HepG2 (cell line): ENCODE data around the gene CCL4L2. TPM values are rescaled to one million over a fixed set of nuclear protein-coding genes. Genes with fewer than 3 reads are reported as not detected.
A peak's percentile ranks its signal among the peaks of the same experiment; 100 is the strongest.

Experiments
- ATAC-seq: fragments of 200-7000 bp; cut with Tn5 transposase; 3 replicates; pipeline ENCODE4 v1.9.1; 2020; ENCODE audit warnings: mild to moderate bottlenecking, moderate library complexity
- BruUV-seq: library from RNA; stranded (reverse); fragments of 400-500 nt; replicated peaks from 2 replicates; lab custom pipeline; 2021; lab: Mats Ljungman, UMichigan
- CTCF ChIA-PET: fragments of 300-600 bp; formaldehyde crosslinking; extraction: SDS; loops from one replicate; lab custom pipeline; 2021; ENCODE audit warnings: low total read pairs, inconsistent platforms, low intra/inter-chr PET ratio; lab: Yijun Ruan, JAX
- POLR2A ChIA-PET: fragments of 350-600 bp; sonication (Branson Sonifier 250); formaldehyde crosslinking; loops from one replicate; lab custom pipeline; 2020; ENCODE audit warnings: antibody characterized with exemption, inconsistent platforms; lab: Yijun Ruan, JAX
- DNase-seq: peaks from one replicate; pipeline ENCODE4 v3.0.0-alpha.2; 2015; ENCODE audit warnings: low spot score
- FAIRE-seq: peaks from 3 replicates; lab custom pipeline; 2011; peaks lifted over from hg19 to GRCh38; lab: Jason Lieb, UNC
- H2AFZ ChIP-seq: one replicate; pipeline ENCODE4 v1.6.1; 2011; ENCODE audit warnings: low read length, inconsistent platforms
- H3K27ac ChIP-seq: fragments of 300-600 bp; 3 replicates; pipeline ENCODE4 v1.8.0; 2011; ENCODE audit warnings: mixed run types, mild to moderate bottlenecking, mixed read lengths, low read length, inconsistent platforms; ENCODE audit not compliant: insufficient read depth; ENCODE audit errors: extremely low read length
- H3K27me3 ChIP-seq, 2 experiments: fragments of 200-600 bp in 1 of 2; 2 replicates in 1 of 2; 3 replicates in 1 of 2; pipeline versions ENCODE4 v1.6.0 to v1.8.0; 2011; ENCODE audit warnings: low read length in 2 of 2, mild to moderate bottlenecking in 2 of 2, moderate library complexity in 2 of 2, inconsistent platforms in 1 of 2; ENCODE audit not compliant: insufficient read depth in 2 of 2, control insufficient read depth in 1 of 2
- H3K36me3 ChIP-seq, 2 experiments: fragments of 200-600 bp in 1 of 2; replicated peaks in 1 of 2; 2 replicates in 1 of 2; 3 replicates in 1 of 2; pipeline versions ENCODE4 v1.5.1 to v1.8.0; 2011; ENCODE audit warnings: low read length in 2 of 2, inconsistent platforms in 1 of 2; ENCODE audit not compliant: insufficient read depth in 2 of 2, control insufficient read depth in 1 of 2
- H3K4me1 ChIP-seq: 2 replicates; pipeline ENCODE4 v1.5.1; 2012; ENCODE audit warnings: low read length, inconsistent platforms; ENCODE audit not compliant: insufficient read depth
- H3K4me2 ChIP-seq: 2 replicates; pipeline ENCODE4 v1.6.0; 2011; ENCODE audit warnings: low read depth, low read length, inconsistent platforms
- H3K4me3 ChIP-seq, 3 experiments: fragments of 200-600 bp in 1 of 3; sonication (generic), shearing (Covaris generic) in 1 of 3; replicated peaks in 1 of 3; 2 replicates each; pipeline ENCODE4 v1.5.1; 2011 to 2016; ENCODE audit warnings: low read length in 3 of 3, inconsistent platforms in 2 of 3, low read depth in 2 of 3, mild to moderate bottlenecking in 2 of 3, control low read depth in 1 of 3, mixed read lengths in 1 of 3; ENCODE audit not compliant: insufficient read depth in 1 of 3
- H3K79me2 ChIP-seq: one replicate; pipeline ENCODE4 v1.6.1; 2011; ENCODE audit warnings: low read length, inconsistent platforms; ENCODE audit not compliant: insufficient read depth
- H3K9ac ChIP-seq: 2 replicates; pipeline ENCODE4 v1.6.0; 2011; ENCODE audit warnings: mild to moderate bottlenecking, low read depth, low read length, inconsistent platforms; ENCODE audit not compliant: insufficient read depth
- H3K9me3 ChIP-seq: 2 replicates; pipeline ENCODE4 v1.5.1; 2012; ENCODE audit warnings: mild to moderate bottlenecking, low read length
- H4K20me1 ChIP-seq: 2 replicates; pipeline ENCODE4 v1.6.0; 2011; ENCODE audit warnings: inconsistent platforms, mild to moderate bottlenecking, low read length, moderate library complexity; ENCODE audit not compliant: insufficient read depth
- ATF6 ChIP-seq: sonication (generic); formaldehyde crosslinking; conservative IDR thresholded peaks from 2 replicates; pipeline ENCODE4 v1.4.0; 2020; ENCODE audit warnings: missing genetic modification reagents
- CBX2 ChIP-seq, 2 experiments: fragments of 200-600 bp in 1 of 2; sonication (generic); formaldehyde crosslinking in 1 of 2; IDR thresholded peaks; 2 replicates each; pipeline versions ENCODE4 v1.7.0 to v1.8.1; 2018 to 2022; ENCODE audit warnings: low read depth in 2 of 2, low read length in 1 of 2, mild to moderate bottlenecking in 1 of 2, missing genetic modification reagents in 1 of 2
- DR1 ChIP-seq: sonication (generic); formaldehyde crosslinking; IDR thresholded peaks from 2 replicates; pipeline ENCODE4 v1.8.0; 2021; ENCODE audit warnings: mild to moderate bottlenecking, missing genetic modification reagents, inconsistent platforms
- EEA1 ChIP-seq: sonication (generic); formaldehyde crosslinking; IDR thresholded peaks from 2 replicates; pipeline ENCODE4 v1.5.1; 2020; ENCODE audit warnings: mild to moderate bottlenecking, missing genetic modification reagents, borderline replicate concordance
- ESRRA ChIP-seq: sonication (generic); formaldehyde crosslinking; IDR thresholded peaks from 2 replicates; pipeline ENCODE4 v1.5.1; 2020; ENCODE audit warnings: mild to moderate bottlenecking, low read depth, missing genetic modification reagents
- HNRNPLL ChIP-seq: fragments of 200-400 bp; formaldehyde crosslinking; IDR thresholded peaks from 2 replicates; pipeline ENCODE4 v1.6.1; 2017; ENCODE audit warnings: mild to moderate bottlenecking, low read depth, low read length; ENCODE audit not compliant: poor library complexity, severe bottlenecking
- RNF219 ChIP-seq: sonication (generic); formaldehyde crosslinking; IDR thresholded peaks from 2 replicates; pipeline ENCODE4 v1.5.0; 2020; ENCODE audit warnings: mild to moderate bottlenecking, missing genetic modification reagents
- SMAD3 ChIP-seq: sonication (generic); formaldehyde crosslinking; IDR thresholded peaks from 2 replicates; pipeline ENCODE4 v1.4.0; 2020; ENCODE audit warnings: missing genetic modification reagents
- ZBTB14 ChIP-seq: sonication (generic); formaldehyde crosslinking; IDR thresholded peaks from 2 replicates; pipeline ENCODE4 v1.4.0; 2020; ENCODE audit warnings: missing genetic modification reagents
- ZNF20 ChIP-seq: sonication (generic); formaldehyde crosslinking; IDR thresholded peaks from 2 replicates; pipeline ENCODE4 v1.4.0; 2020; ENCODE audit warnings: mild to moderate bottlenecking, moderate library complexity, missing genetic modification reagents
- ZNF430 ChIP-seq: sonication (generic); formaldehyde crosslinking; IDR thresholded peaks from 2 replicates; pipeline ENCODE4 v1.9.0; 2021; ENCODE audit warnings: mild to moderate bottlenecking, missing genetic modification reagents
- ZNF432 ChIP-seq: sonication (generic); formaldehyde crosslinking; IDR thresholded peaks from 2 replicates; pipeline ENCODE4 v1.5.0; 2020; ENCODE audit warnings: missing genetic modification reagents, mild to moderate bottlenecking, borderline replicate concordance
- ZNF768 ChIP-seq: sonication (generic); formaldehyde crosslinking; IDR thresholded peaks from 2 replicates; pipeline ENCODE4 v1.4.0; 2020; ENCODE audit warnings: missing genetic modification reagents
- ZNF788 ChIP-seq: sonication (generic); formaldehyde crosslinking; IDR thresholded peaks from 2 replicates; pipeline ENCODE4 v1.5.0; 2020; ENCODE audit warnings: mild to moderate bottlenecking, missing genetic modification reagents, borderline replicate concordance
- WGBS: methylation state at CpG from one replicate; pipeline ENCODE4 v1.1.6; 2017; ENCODE audit warnings: low lambda C conversion rate; 5-methylcytosine and 5-hydroxymethylcytosine counted together
- in situ Hi-C: cut with HindIII; loops from 2 replicates; pipeline ENCODE4 v1.10.0; 2017; ENCODE audit warnings: low pct_unique_long_range_greater_than_20kb; ENCODE audit not compliant: extremely low pct_ligation_motif_present
- intact Hi-C: fragments of 100-400 bp; cut with micrococcal nuclease; formaldehyde crosslinking; loops from one replicate; pipeline ENCODE4 v1.10.0; 2022; ENCODE audit not compliant: unreplicated experiment
- polyA plus RNA-seq, 8 experiments: library from polyadenylated mRNA; depleted of rRNA in 3 of 8; stranded (reverse) in 7 of 8; unstranded in 1 of 8; fragments of >200 nt; fragmentation: Illumina TruSeq in 4 of 8; extraction: Trizol in 4 of 8; gene quantifications; 2 replicates each; pipeline versions ENCODE4 v1.2.1 to v1.2.3, GENCODE V29; 2011 to 2016; ENCODE audit warnings: low read depth in 4 of 8, missing spikeins in 1 of 8, mixed read lengths in 1 of 8; ENCODE audit not compliant: insufficient read depth in 1 of 8
- total RNA-seq, 5 experiments: library from RNA; depleted of rRNA; stranded (reverse); fragments of >200 nt; fragmentation: Illumina TruSeq; extraction: Trizol; gene quantifications; 2 replicates each; pipeline ENCODE4 v1.2.3, GENCODE V29; 2016; ENCODE audit warnings: low read depth in 1 of 5

Gene CCL4L2
- total and polyA plus RNA-seq, 2 of the 13 experiments (the other 11 are each of a cell fraction or from before 2014, with no cell fraction given): not detected

- TF ChIP-seq ZNF430 (peak; percentile 43; the same call in 1 of the 2 replicates), ZNF768 (CRISPR knock-in tag) (peak; percentile 22; the same call in 1 of the 2 replicates), RNF219 (CRISPR knock-in tag) (no peak), ZNF788 (CRISPR knock-in tag) (peak; percentile 65; the same call in 1 of the 2 replicates)
These were observed 28.5 kb upstream of the CCL4L2 start (continued) for GRCh38 chr17:36182176-36183000.

- FAIRE-seq: no peak
- peak overlapping the region; percentile 53 to 68 (median 54); a peak in 4 of 6 replicates for H3K4me3 ChIP-seq
- intact Hi-C loops: no loop called here
- CTCF ChIA-PET: no interaction called here
- peak; percentile 91 for ATAC-seq
- no peaks in the 10 kb centered on the region for H3K79me2 ChIP-seq
- H3K9me3 ChIP-seq: no peaks in the 10 kb centered on the region
- in situ Hi-C loops: no loop called here
- no peak overlapping the region for H3K9ac ChIP-seq
- peaks cover 22 to 48% of the 10 kb centered on the region in 2 experiments for H3K27me3 ChIP-seq
- peak overlapping the region; percentile 61 for H3K4me2 ChIP-seq
- DNase-seq: peak; percentile 37
- BruUV-seq: no TSS peak
- WGBS: 7% methylated on average over 59 of the region's 76 CpGs
- no peak overlapping the region for H3K27ac ChIP-seq
- no peaks in the 10 kb centered on the region for H3K36me3 ChIP-seq
- H4K20me1 ChIP-seq: no peaks in the 10 kb centered on the region
- H2AFZ ChIP-seq: no peak overlapping the region
- POLR2A ChIA-PET: no interaction called here
- 0 out of 2 replicates have a peak, but pooled peaks cover under 1% of the 10 kb centered on the region for H3K4me1 ChIP-seq
- TF ChIP-seq ESRRA (CRISPR knock-in tag) (no peak), SMAD3 (CRISPR knock-in tag) (no peak), ZBTB14 (CRISPR knock-in tag) (no peak), ZNF20 (no peak), DR1 (CRISPR knock-in tag) (no peak), ZNF432 (CRISPR knock-in tag) (no peak), CBX2 (IDR thresholded peaks at IDR 0.05; ENCODE audit: low read depth, low read length) (0 out of 2 replicates have a peak, but pooled peaks have one; percentile 19), CBX2 (CRISPR knock-in tag; IDR thresholded peaks at IDR 0.05; ENCODE audit: low read depth) (no peak), EEA1 (CRISPR knock-in tag) (no peak), HNRNPLL (no peak), ATF6 (CRISPR knock-in tag) (no peak)
These were observed 27.6 kb upstream of the CCL4L2 start for GRCh38 chr17:36183001-36183971.
